H9 (cell line): ENCODE measurements around the gene XAGE3. TPM values are rescaled to one million over a fixed set of nuclear protein-coding genes. Genes with fewer than 3 reads are reported as not detected.

ENCODE experiments used
- DNase-seq: peaks from one replicate; pipeline ENCODE4 v3.0.0-alpha.2; 2017
- H2AFZ ChIP-seq: one replicate; pipeline ENCODE4 v1.6.1; 2013; ENCODE audit warnings: mild to moderate bottlenecking, low read length, control low read depth, moderate library complexity
- H2AK5ac ChIP-seq: 2 replicates; pipeline ENCODE4 v1.6.1; 2013; ENCODE audit warnings: low read length, control low read depth, mixed read lengths; ENCODE audit not compliant: insufficient read length
- H2BK120ac ChIP-seq: one replicate; pipeline ENCODE4 v1.6.1; 2013; ENCODE audit warnings: low read depth, mild to moderate bottlenecking, low read length, control low read depth, inconsistent platforms; ENCODE audit not compliant: poor library complexity, severe bottlenecking
- H2BK12ac ChIP-seq: 2 replicates; pipeline ENCODE4 v1.6.1; 2013; ENCODE audit warnings: low read length, control low read depth, mixed read lengths, low read depth; ENCODE audit not compliant: insufficient read length
- H2BK15ac ChIP-seq: 2 replicates; pipeline ENCODE4 v1.6.1; 2013; ENCODE audit warnings: low read depth, low read length, control low read depth
- H2BK20ac ChIP-seq: one replicate; pipeline ENCODE4 v1.6.1; 2013; ENCODE audit warnings: low read depth, mild to moderate bottlenecking, low read length, control low read depth, inconsistent platforms; ENCODE audit not compliant: poor library complexity, severe bottlenecking
- H2BK5ac ChIP-seq: 2 replicates; pipeline ENCODE4 v1.6.1; 2013; ENCODE audit warnings: low read length, control low read depth, mixed read lengths; ENCODE audit not compliant: insufficient read length
- H3K14ac ChIP-seq: 2 replicates; pipeline ENCODE4 v1.6.1; 2013; ENCODE audit warnings: low read length, control low read depth; ENCODE audit not compliant: insufficient read depth
- H3K18ac ChIP-seq: 2 replicates; pipeline ENCODE4 v1.6.1; 2013; ENCODE audit warnings: low read depth, mild to moderate bottlenecking, mixed read lengths, low read length, control low read depth; ENCODE audit not compliant: insufficient read length
- H3K23ac ChIP-seq: 2 replicates; pipeline ENCODE4 v1.6.1; 2013; ENCODE audit warnings: low read length, control low read depth, mixed read lengths, low read depth; ENCODE audit not compliant: insufficient read length
- H3K23me2 ChIP-seq: 2 replicates; pipeline ENCODE4 v1.6.1; 2013; ENCODE audit warnings: low read depth, mild to moderate bottlenecking, mixed read lengths, low read length, control low read depth; ENCODE audit not compliant: insufficient read length, poor library complexity, severe bottlenecking
- H3K27ac ChIP-seq: 2 replicates; pipeline ENCODE4 v1.5.1; 2013; ENCODE audit warnings: low read length, control low read depth, mixed read lengths, low read depth; ENCODE audit not compliant: insufficient read length
- H3K27me3 ChIP-seq: 2 replicates; pipeline ENCODE4 v1.6.1; 2013; ENCODE audit warnings: low read length, control low read depth, inconsistent platforms; ENCODE audit not compliant: insufficient read depth
- H3K4ac ChIP-seq: 2 replicates; pipeline ENCODE4 v1.6.1; 2013; ENCODE audit warnings: low read depth, mild to moderate bottlenecking, control low read depth, inconsistent platforms, low read length, moderate library complexity
- H3K4me1 ChIP-seq: 2 replicates; pipeline ENCODE4 v1.6.1; 2013; ENCODE audit warnings: low read length, control low read depth, inconsistent platforms; ENCODE audit not compliant: insufficient read depth
- H3K4me2 ChIP-seq: 2 replicates; pipeline ENCODE4 v1.6.1; 2013; ENCODE audit warnings: low read length, control low read depth, mixed read lengths; ENCODE audit not compliant: insufficient read length, insufficient read depth
- H3K56ac ChIP-seq: 2 replicates; pipeline ENCODE4 v1.6.1; 2013; ENCODE audit warnings: low read depth, mild to moderate bottlenecking, mixed read lengths, low read length, control low read depth; ENCODE audit not compliant: insufficient read length
- H3K79me1 ChIP-seq: 2 replicates; pipeline ENCODE4 v1.6.1; 2013; ENCODE audit warnings: low read depth, mild to moderate bottlenecking, moderate library complexity, low read length, control low read depth, inconsistent platforms; ENCODE audit not compliant: insufficient read depth, poor library complexity, severe bottlenecking
- H3K79me2 ChIP-seq: 2 replicates; pipeline ENCODE4 v1.6.1; 2013; ENCODE audit warnings: low read length, control low read depth, inconsistent platforms; ENCODE audit not compliant: insufficient read depth
- H3K9ac ChIP-seq: 2 replicates; pipeline ENCODE4 v1.6.1; 2013; ENCODE audit warnings: low read length, control low read depth, mixed read lengths; ENCODE audit not compliant: insufficient read length; ENCODE audit errors: extremely low read depth
- H3K9me3 ChIP-seq: one replicate; pipeline ENCODE4 v1.6.1; 2013; ENCODE audit warnings: low read depth, low read length, inconsistent platforms; ENCODE audit not compliant: control insufficient read depth
- H3T11ph ChIP-seq: one replicate; pipeline ENCODE4 v1.6.1; 2013; ENCODE audit warnings: mild to moderate bottlenecking, low read length, control low read depth, inconsistent platforms
- H4K20me1 ChIP-seq: one replicate; pipeline ENCODE4 v1.6.1; 2013; ENCODE audit not compliant: control insufficient read depth, insufficient read length, insufficient read depth
- H4K5ac ChIP-seq: 2 replicates; pipeline ENCODE4 v1.6.1; 2013; ENCODE audit warnings: low read depth, mild to moderate bottlenecking, mixed read lengths, low read length, control low read depth; ENCODE audit not compliant: insufficient read length
- H4K8ac ChIP-seq: replicated peaks from 2 replicates; pipeline ENCODE4 v1.6.1; 2013; ENCODE audit warnings: low read length, control low read depth, mixed read lengths, low read depth; ENCODE audit not compliant: insufficient read length
- H4K91ac ChIP-seq: 2 replicates; pipeline ENCODE4 v1.6.1; 2013; ENCODE audit warnings: low read depth, mild to moderate bottlenecking, moderate library complexity, mixed read lengths, low read length, control low read depth; ENCODE audit not compliant: insufficient read length
- H3K27ac Mint-ChIP-seq, 3 experiments: 2 replicates in 2 of 3; 3 replicates in 1 of 3; pipeline ENCODE4 v1.8.0; 2020 to 2021; ENCODE audit warnings: mixed read lengths in 3 of 3, mild to moderate bottlenecking in 1 of 3, moderate library complexity in 1 of 3
- H3K27me3 Mint-ChIP-seq: 2 replicates; pipeline ENCODE4 v1.8.0; 2021; ENCODE audit warnings: low read depth, mild to moderate bottlenecking, moderate library complexity, mixed read lengths
- H3K36me3 Mint-ChIP-seq, 3 experiments: 2 replicates in 2 of 3; 3 replicates in 1 of 3; pipeline ENCODE4 v1.8.0; 2020 to 2021; ENCODE audit warnings: low read depth in 3 of 3, mixed read lengths in 3 of 3; ENCODE audit not compliant: insufficient read depth in 1 of 3
- H3K4me1 Mint-ChIP-seq, 2 experiments: 2 replicates each; pipeline ENCODE4 v1.8.0; 2020; ENCODE audit warnings: mixed read lengths in 2 of 2
- H3K4me3 Mint-ChIP-seq, 2 experiments: 2 replicates in 1 of 2; 3 replicates in 1 of 2; pipeline ENCODE4 v1.8.0; 2020 to 2021; ENCODE audit warnings: mild to moderate bottlenecking in 2 of 2, mixed read lengths in 2 of 2, moderate library complexity in 1 of 2
- H3K9me3 Mint-ChIP-seq, 2 experiments: 2 replicates in 1 of 2; 3 replicates in 1 of 2; pipeline ENCODE4 v1.8.0; 2020; ENCODE audit warnings: mild to moderate bottlenecking in 2 of 2, mixed read lengths in 2 of 2, moderate library complexity in 1 of 2
- CTCF ChIP-seq: fragments of 200-600 bp; sonication (generic); conservative IDR thresholded peaks from 3 replicates; pipeline ENCODE4 v1.8.0; 2021; ENCODE audit warnings: antibody characterized with exemption, mild to moderate bottlenecking
- WGBS: extraction: QIAGEN DNeasy Blood & Tissue Kit; methylation state at CpG from one replicate; pipeline ENCODE4 v1.1.7; 2013; ENCODE audit warnings: missing lambda C conversion rate, low lambda C conversion rate, mixed read lengths; ENCODE audit not compliant: insufficient read length; ENCODE audit errors: extremely low coverage; 5-methylcytosine and 5-hydroxymethylcytosine counted together
- total RNA-seq: library from RNA; stranded (reverse); gene quantifications from 2 replicates; pipeline ENCODE4 v1.2.1, GENCODE V29; 2021

XAGE3 gene
- total RNA-seq, 1 experiment from 2014 or later: not detected

GRCh38 chrX:52830551-52830950, 37.3 kb downstream of the XAGE3 start:
- Histone ChIP-seq H3K79me1 (no peaks in the 10 kb centered on the region), H3K27me3 (no peaks in the 10 kb centered on the region), H4K8ac (no peak overlapping the region), H2AFZ (no peak overlapping the region), H3K27ac (no peak overlapping the region), H3K56ac (no peak overlapping the region), H3K14ac (no peak overlapping the region), H3K4ac (no peak overlapping the region), H3K4me1 (no peaks in the 10 kb centered on the region), H2AK5ac (no peak overlapping the region), H2BK15ac (no peak overlapping the region), H3T11ph (no peak overlapping the region), H2BK20ac (no peak overlapping the region), H3K4me2 (no peak overlapping the region), H3K79me2 (no peaks in the 10 kb centered on the region), H4K5ac (no peak overlapping the region), H4K20me1 (no peaks in the 10 kb centered on the region), H3K9me3 (peaks cover 52% of the 10 kb centered on the region), H2BK5ac (no peak overlapping the region), H3K9ac (no peak overlapping the region), H3K18ac (no peak overlapping the region), H3K23me2 (no peaks in the 10 kb centered on the region), H4K91ac (no peak overlapping the region), H3K23ac (no peak overlapping the region), H2BK120ac (no peak overlapping the region), H2BK12ac (no peak overlapping the region)
- TF ChIP-seq CTCF: no peak
- no peaks in the 10 kb centered on the region for H3K4me1 Mint-ChIP-seq
- H3K27ac Mint-ChIP-seq: no peak overlapping the region
- peaks cover 61 to 71% of the 10 kb centered on the region in 2 experiments for H3K9me3 Mint-ChIP-seq
- no peak overlapping the region; a peak in 1 of 5 replicates for H3K4me3 Mint-ChIP-seq
- WGBS: no CpG with 5 or more reads among the region's 3 CpGs
- no peak for DNase-seq
- peaks cover 2% of the 10 kb centered on the region; the same call in 1 of the 2 replicates for H3K27me3 Mint-ChIP-seq
- H3K36me3 Mint-ChIP-seq: peaks cover 5 to 8% (median 7%) of the 10 kb centered on the region in 3 experiments; a peak in 5 of 7 replicates
